GM23338 (cell line): Measurements from ENCODE around the gene WNT11. TPM values are rescaled to one million over a fixed set of nuclear protein-coding genes. Genes with fewer than 3 reads are reported as not detected.

Experiments used
- ATAC-seq: fragments of 200-7000 bp; cut with Tn5 transposase; 3 replicates; pipeline ENCODE4 v1.9.1; 2020
- DNase-seq: peaks from one replicate; pipeline ENCODE4 v3.0.0-alpha.2; 2015; ENCODE audit warnings: low spot score
- H2AFZ ChIP-seq: fragments of 200-600 bp; sonication (generic); 2 replicates; pipeline ENCODE4 v1.8.0; 2016; ENCODE audit warnings: antibody characterized with exemption, mild to moderate bottlenecking, moderate library complexity
- H3F3A ChIP-seq: fragments of 200-600 bp; sonication (generic); replicated peaks from 2 replicates; pipeline ENCODE4 v1.8.0; 2017; ENCODE audit warnings: antibody characterized with exemption, mixed run types, low read depth
- H3K27ac ChIP-seq: fragments of 200-600 bp; sonication (generic); 2 replicates; pipeline ENCODE4 v1.6.1; 2016; ENCODE audit warnings: low read depth
- H3K27me3 ChIP-seq: fragments of 200-600 bp; sonication (generic); 2 replicates; pipeline ENCODE4 v1.8.0; 2016; ENCODE audit warnings: mild to moderate bottlenecking, mixed run types, moderate library complexity; ENCODE audit not compliant: insufficient read depth
- H3K36me3 ChIP-seq: fragments of 200-600 bp; sonication (generic); 2 replicates; pipeline ENCODE4 v1.8.0; 2016; ENCODE audit warnings: mild to moderate bottlenecking; ENCODE audit not compliant: insufficient read depth
- H3K4me1 ChIP-seq: fragments of 200-600 bp; sonication (generic); 2 replicates; pipeline ENCODE4 v1.8.0; 2016; ENCODE audit warnings: mild to moderate bottlenecking, moderate library complexity; ENCODE audit not compliant: insufficient read depth
- H3K4me2 ChIP-seq: fragments of 200-600 bp; sonication (generic); 2 replicates; pipeline ENCODE4 v1.7.1; 2017; ENCODE audit warnings: mixed run types
- H3K4me3 ChIP-seq: fragments of 200-600 bp; sonication (generic); 2 replicates; pipeline ENCODE4 v1.6.1; 2016; ENCODE audit warnings: mixed run types
- H3K79me2 ChIP-seq: fragments of 200-600 bp; sonication (generic); replicated peaks from 2 replicates; pipeline ENCODE4 v1.8.0; 2017; ENCODE audit warnings: mild to moderate bottlenecking; ENCODE audit not compliant: insufficient read depth
- H3K9me2 ChIP-seq: fragments of 200-600 bp; sonication (generic); 2 replicates; pipeline ENCODE4 v1.8.0; 2017; ENCODE audit not compliant: insufficient read depth
- H4K20me1 ChIP-seq: fragments of 200-600 bp; sonication (generic); replicated peaks from 2 replicates; pipeline ENCODE4 v1.8.0; 2017; ENCODE audit warnings: mild to moderate bottlenecking; ENCODE audit not compliant: insufficient read depth
- H3K27ac Mint-ChIP-seq: 2 replicates; pipeline ENCODE4 v1.8.0; 2020; ENCODE audit warnings: inconsistent platforms, mild to moderate bottlenecking, moderate library complexity, mixed read lengths
- H3K27me3 Mint-ChIP-seq: 3 replicates; pipeline ENCODE4 v1.8.0; 2022; ENCODE audit warnings: low read depth, mild to moderate bottlenecking, moderate library complexity, mixed read lengths, inconsistent platforms; ENCODE audit not compliant: insufficient read depth, poor library complexity
- H3K36me3 Mint-ChIP-seq: 3 replicates; pipeline ENCODE4 v1.8.0; 2021; ENCODE audit warnings: low read depth, mild to moderate bottlenecking, inconsistent platforms, moderate library complexity, mixed read lengths
- H3K4me1 Mint-ChIP-seq: 3 replicates; pipeline ENCODE4 v1.8.0; 2020; ENCODE audit warnings: mild to moderate bottlenecking, inconsistent platforms, mixed read lengths
- H3K4me3 Mint-ChIP-seq: 3 replicates; pipeline ENCODE4 v1.8.0; 2021; ENCODE audit warnings: moderate library complexity, mild to moderate bottlenecking, inconsistent platforms, mixed read lengths
- H3K9me3 Mint-ChIP-seq: 3 replicates; pipeline ENCODE4 v1.8.0; 2020; ENCODE audit warnings: moderate library complexity, mild to moderate bottlenecking, inconsistent platforms, mixed read lengths
- CREB1 ChIP-seq: fragments of 250-450 bp; sonication (Bioruptor Pico); IDR thresholded peaks from 2 replicates; pipeline ENCODE4 v1.5.0; 2020; ENCODE audit warnings: low read depth, mild to moderate bottlenecking, moderate library complexity
- EZH2 ChIP-seq: fragments of 200-600 bp; sonication (generic); IDR thresholded peaks from one replicate; pipeline ENCODE4 v1.8.0; 2017; ENCODE audit warnings: antibody characterized with exemption, mild to moderate bottlenecking, low read depth; ENCODE audit not compliant: unreplicated experiment
- EZH2phosphoT487 ChIP-seq: fragments of 200-600 bp; sonication (generic); IDR thresholded peaks from one replicate; pipeline ENCODE4 v1.8.1; 2018; ENCODE audit warnings: antibody characterized with exemption; ENCODE audit not compliant: unreplicated experiment
- JUNB ChIP-seq: IDR thresholded peaks from one replicate; pipeline ENCODE4 v1.6.1; 2016; ENCODE audit warnings: antibody characterized with exemption; ENCODE audit not compliant: unreplicated experiment
- NANOG ChIP-seq: IDR thresholded peaks from 2 replicates; pipeline ENCODE4 v1.6.1; 2016; ENCODE audit warnings: antibody characterized with exemption, borderline replicate concordance
- POLR2AphosphoS5 ChIP-seq: IDR thresholded peaks from 2 replicates; pipeline ENCODE4 v1.6.1; 2016; ENCODE audit warnings: antibody characterized with exemption, low read depth
- STAT1 ChIP-seq: IDR thresholded peaks from one replicate; pipeline ENCODE4 v1.6.1; 2016; ENCODE audit warnings: antibody characterized with exemption; ENCODE audit not compliant: unreplicated experiment
- ZNF114 ChIP-seq: fragments of 250-450 bp; sonication (Bioruptor Pico); IDR thresholded peaks from 2 replicates; pipeline ENCODE4 v1.5.0; 2020; ENCODE audit warnings: mild to moderate bottlenecking, moderate library complexity
- ZNF331 ChIP-seq: fragments of 250-450 bp; sonication (Bioruptor Pico); IDR thresholded peaks from 2 replicates; pipeline ENCODE4 v1.5.0; 2020; ENCODE audit warnings: low read depth, mild to moderate bottlenecking, moderate library complexity
- polyA plus RNA-seq: library from polyadenylated mRNA; unstranded; fragments of >200 nt; fragmentation: Nextera tagmentation; extraction: Ambion mirVana; gene quantifications from 2 replicates; pipeline ENCODE4 v1.2.1, GENCODE V29; 2016
- total RNA-seq: library from RNA; depleted of rRNA; stranded (reverse); fragments of >200 nt; shearing (Covaris generic); gene quantifications from 2 replicates; pipeline ENCODE4 v1.2.3, GENCODE V29; 2014
- TF ChIP-seq, protein P1 (sequence below): IDR thresholded peaks from 2 replicates; pipeline ENCODE4 v1.6.1; 2016; ENCODE audit warnings: antibody characterized with exemption
- TF ChIP-seq, protein P2 (sequence below): IDR thresholded peaks from one replicate; pipeline ENCODE4 v1.6.1; 2018; ENCODE audit warnings: antibody characterized with exemption; ENCODE audit not compliant: unreplicated experiment
- TF ChIP-seq, protein P3 (sequence below), 2 experiments: fragments of 200-600 bp in 1 of 2; sonication (generic) in 1 of 2; conservative IDR thresholded peaks; 2 replicates each; pipeline versions ENCODE4 v1.5.1 to v1.6.1; 2016 to 2017; ENCODE audit warnings: antibody characterized with exemption in 2 of 2, low read depth in 2 of 2, mild to moderate bottlenecking in 2 of 2, moderate library complexity in 1 of 2
- TF ChIP-seq, protein P4 (sequence below): fragments of 250-450 bp; sonication (Bioruptor Pico); IDR thresholded peaks from 2 replicates; pipeline ENCODE4 v1.5.0; 2020; ENCODE audit warnings: mild to moderate bottlenecking, moderate library complexity

WNT11 gene
- total and polyA plus RNA-seq, 2 experiments from 2014 or later, result 0.44 to 0.56 TPM

DNA sequence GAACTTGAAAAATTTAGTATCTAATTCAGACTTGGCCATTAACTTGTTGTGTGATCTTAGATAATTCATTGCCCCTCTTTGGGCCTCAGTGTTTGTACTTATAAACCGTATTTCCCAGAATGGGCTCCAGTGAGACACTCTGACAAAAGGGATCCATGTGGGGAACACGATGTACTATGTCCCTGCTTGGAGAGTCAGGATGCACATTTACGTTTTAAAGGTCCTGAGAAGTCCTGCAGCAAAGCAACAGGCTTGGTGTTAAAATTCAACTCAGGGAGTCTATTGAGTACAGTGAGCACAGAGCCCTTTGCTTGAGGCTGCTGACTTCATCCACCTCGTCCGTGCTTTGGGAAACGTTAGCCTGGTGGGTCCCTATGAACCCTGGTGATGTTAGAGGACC is 9.0 kb downstream of the WNT11 start:
- Mint-ChIP-seq H3K9me3 (no peaks in the 10 kb centered on the region; the same call in 2 of the 3 replicates), H3K4me3 (no peak overlapping the region), H3K4me1 (no peaks in the 10 kb centered on the region), H3K27ac (no peak overlapping the region), H3K27me3 (peaks cover 21% of the 10 kb centered on the region), H3K36me3 (no peaks in the 10 kb centered on the region)
- no peaks in the 10 kb centered on the region for H3K79me2 ChIP-seq
- H3K4me2 ChIP-seq, result no peak overlapping the region
- TF ChIP-seq, protein P1, sequence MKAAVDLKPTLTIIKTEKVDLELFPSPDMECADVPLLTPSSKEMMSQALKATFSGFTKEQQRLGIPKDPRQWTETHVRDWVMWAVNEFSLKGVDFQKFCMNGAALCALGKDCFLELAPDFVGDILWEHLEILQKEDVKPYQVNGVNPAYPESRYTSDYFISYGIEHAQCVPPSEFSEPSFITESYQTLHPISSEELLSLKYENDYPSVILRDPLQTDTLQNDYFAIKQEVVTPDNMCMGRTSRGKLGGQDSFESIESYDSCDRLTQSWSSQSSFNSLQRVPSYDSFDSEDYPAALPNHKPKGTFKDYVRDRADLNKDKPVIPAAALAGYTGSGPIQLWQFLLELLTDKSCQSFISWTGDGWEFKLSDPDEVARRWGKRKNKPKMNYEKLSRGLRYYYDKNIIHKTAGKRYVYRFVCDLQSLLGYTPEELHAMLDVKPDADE, result no peak
- TF ChIP-seq, protein P2, sequence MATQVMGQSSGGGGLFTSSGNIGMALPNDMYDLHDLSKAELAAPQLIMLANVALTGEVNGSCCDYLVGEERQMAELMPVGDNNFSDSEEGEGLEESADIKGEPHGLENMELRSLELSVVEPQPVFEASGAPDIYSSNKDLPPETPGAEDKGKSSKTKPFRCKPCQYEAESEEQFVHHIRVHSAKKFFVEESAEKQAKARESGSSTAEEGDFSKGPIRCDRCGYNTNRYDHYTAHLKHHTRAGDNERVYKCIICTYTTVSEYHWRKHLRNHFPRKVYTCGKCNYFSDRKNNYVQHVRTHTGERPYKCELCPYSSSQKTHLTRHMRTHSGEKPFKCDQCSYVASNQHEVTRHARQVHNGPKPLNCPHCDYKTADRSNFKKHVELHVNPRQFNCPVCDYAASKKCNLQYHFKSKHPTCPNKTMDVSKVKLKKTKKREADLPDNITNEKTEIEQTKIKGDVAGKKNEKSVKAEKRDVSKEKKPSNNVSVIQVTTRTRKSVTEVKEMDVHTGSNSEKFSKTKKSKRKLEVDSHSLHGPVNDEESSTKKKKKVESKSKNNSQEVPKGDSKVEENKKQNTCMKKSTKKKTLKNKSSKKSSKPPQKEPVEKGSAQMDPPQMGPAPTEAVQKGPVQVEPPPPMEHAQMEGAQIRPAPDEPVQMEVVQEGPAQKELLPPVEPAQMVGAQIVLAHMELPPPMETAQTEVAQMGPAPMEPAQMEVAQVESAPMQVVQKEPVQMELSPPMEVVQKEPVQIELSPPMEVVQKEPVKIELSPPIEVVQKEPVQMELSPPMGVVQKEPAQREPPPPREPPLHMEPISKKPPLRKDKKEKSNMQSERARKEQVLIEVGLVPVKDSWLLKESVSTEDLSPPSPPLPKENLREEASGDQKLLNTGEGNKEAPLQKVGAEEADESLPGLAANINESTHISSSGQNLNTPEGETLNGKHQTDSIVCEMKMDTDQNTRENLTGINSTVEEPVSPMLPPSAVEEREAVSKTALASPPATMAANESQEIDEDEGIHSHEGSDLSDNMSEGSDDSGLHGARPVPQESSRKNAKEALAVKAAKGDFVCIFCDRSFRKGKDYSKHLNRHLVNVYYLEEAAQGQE, result no peak
- TF ChIP-seq CREB1 (no peak), POLR2AphosphoS5 (no peak), EZH2phosphoT487 (no peak), JUNB (no peak), STAT1 (no peak), NANOG (no peak), ZNF114 (CRISPR knock-in tag) (no peak), EZH2 (no peak), ZNF331 (CRISPR knock-in tag) (no peak)
- TF ChIP-seq, protein P3, sequence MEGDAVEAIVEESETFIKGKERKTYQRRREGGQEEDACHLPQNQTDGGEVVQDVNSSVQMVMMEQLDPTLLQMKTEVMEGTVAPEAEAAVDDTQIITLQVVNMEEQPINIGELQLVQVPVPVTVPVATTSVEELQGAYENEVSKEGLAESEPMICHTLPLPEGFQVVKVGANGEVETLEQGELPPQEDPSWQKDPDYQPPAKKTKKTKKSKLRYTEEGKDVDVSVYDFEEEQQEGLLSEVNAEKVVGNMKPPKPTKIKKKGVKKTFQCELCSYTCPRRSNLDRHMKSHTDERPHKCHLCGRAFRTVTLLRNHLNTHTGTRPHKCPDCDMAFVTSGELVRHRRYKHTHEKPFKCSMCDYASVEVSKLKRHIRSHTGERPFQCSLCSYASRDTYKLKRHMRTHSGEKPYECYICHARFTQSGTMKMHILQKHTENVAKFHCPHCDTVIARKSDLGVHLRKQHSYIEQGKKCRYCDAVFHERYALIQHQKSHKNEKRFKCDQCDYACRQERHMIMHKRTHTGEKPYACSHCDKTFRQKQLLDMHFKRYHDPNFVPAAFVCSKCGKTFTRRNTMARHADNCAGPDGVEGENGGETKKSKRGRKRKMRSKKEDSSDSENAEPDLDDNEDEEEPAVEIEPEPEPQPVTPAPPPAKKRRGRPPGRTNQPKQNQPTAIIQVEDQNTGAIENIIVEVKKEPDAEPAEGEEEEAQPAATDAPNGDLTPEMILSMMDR (conservative IDR thresholded peaks at IDR 0.05; ENCODE audit: low read depth in 2 of 2), result no peak
- TF ChIP-seq, protein P4, sequence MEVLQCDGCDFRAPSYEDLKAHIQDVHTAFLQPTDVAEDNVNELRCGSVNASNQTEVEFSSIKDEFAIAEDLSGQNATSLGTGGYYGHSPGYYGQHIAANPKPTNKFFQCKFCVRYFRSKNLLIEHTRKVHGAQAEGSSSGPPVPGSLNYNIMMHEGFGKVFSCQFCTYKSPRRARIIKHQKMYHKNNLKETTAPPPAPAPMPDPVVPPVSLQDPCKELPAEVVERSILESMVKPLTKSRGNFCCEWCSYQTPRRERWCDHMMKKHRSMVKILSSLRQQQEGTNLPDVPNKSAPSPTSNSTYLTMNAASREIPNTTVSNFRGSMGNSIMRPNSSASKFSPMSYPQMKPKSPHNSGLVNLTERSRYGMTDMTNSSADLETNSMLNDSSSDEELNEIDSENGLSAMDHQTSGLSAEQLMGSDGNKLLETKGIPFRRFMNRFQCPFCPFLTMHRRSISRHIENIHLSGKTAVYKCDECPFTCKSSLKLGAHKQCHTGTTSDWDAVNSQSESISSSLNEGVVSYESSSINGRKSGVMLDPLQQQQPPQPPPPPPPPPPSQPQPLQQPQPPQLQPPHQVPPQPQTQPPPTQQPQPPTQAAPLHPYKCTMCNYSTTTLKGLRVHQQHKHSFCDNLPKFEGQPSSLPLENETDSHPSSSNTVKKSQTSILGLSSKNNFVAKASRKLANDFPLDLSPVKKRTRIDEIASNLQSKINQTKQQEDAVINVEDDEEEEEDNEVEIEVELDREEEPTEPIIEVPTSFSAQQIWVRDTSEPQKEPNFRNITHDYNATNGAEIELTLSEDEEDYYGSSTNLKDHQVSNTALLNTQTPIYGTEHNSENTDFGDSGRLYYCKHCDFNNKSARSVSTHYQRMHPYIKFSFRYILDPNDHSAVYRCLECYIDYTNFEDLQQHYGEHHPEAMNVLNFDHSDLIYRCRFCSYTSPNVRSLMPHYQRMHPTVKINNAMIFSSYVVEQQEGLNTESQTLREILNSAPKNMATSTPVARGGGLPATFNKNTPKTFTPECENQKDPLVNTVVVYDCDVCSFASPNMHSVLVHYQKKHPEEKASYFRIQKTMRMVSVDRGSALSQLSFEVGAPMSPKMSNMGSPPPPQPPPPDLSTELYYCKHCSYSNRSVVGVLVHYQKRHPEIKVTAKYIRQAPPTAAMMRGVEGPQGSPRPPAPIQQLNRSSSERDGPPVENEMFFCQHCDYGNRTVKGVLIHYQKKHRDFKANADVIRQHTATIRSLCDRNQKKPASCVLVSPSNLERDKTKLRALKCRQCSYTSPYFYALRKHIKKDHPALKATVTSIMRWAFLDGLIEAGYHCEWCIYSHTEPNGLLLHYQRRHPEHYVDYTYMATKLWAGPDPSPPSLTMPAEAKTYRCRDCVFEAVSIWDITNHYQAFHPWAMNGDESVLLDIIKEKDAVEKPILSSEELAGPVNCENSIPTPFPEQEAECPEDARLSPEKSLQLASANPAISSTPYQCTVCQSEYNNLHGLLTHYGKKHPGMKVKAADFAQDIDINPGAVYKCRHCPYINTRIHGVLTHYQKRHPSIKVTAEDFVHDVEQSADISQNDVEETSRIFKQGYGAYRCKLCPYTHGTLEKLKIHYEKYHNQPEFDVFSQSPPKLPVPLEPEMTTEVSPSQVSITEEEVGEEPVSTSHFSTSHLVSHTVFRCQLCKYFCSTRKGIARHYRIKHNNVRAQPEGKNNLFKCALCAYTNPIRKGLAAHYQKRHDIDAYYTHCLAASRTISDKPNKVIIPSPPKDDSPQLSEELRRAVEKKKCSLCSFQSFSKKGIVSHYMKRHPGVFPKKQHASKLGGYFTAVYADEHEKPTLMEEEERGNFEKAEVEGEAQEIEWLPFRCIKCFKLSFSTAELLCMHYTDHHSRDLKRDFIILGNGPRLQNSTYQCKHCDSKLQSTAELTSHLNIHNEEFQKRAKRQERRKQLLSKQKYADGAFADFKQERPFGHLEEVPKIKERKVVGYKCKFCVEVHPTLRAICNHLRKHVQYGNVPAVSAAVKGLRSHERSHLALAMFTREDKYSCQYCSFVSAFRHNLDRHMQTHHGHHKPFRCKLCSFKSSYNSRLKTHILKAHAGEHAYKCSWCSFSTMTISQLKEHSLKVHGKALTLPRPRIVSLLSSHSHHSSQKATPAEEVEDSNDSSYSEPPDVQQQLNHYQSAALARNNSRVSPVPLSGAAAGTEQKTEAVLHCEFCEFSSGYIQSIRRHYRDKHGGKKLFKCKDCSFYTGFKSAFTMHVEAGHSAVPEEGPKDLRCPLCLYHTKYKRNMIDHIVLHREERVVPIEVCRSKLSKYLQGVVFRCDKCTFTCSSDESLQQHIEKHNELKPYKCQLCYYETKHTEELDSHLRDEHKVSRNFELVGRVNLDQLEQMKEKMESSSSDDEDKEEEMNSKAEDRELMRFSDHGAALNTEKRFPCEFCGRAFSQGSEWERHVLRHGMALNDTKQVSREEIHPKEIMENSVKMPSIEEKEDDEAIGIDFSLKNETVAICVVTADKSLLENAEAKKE, result no peak
- ATAC-seq (no peak), DNase-seq (no peak)
- no peak overlapping the region for H2AFZ ChIP-seq
- H3K27me3 ChIP-seq, result no peaks in the 10 kb centered on the region
- H3F3A ChIP-seq, result no peaks in the 10 kb centered on the region
- no peak overlapping the region for H3K27ac ChIP-seq
- H3K4me3 ChIP-seq, result no peak overlapping the region
- H3K4me1 ChIP-seq, result no peaks in the 10 kb centered on the region
- H3K9me2 ChIP-seq, result no peaks in the 10 kb centered on the region
- no peaks in the 10 kb centered on the region for H4K20me1 ChIP-seq
- H3K36me3 ChIP-seq, result no peaks in the 10 kb centered on the region
